HG02678 (cell line): ENCODE measurements around the gene ASB10.
A peak's percentile ranks its signal among the peaks of the same experiment; 100 is the strongest.

Experiments used
- ATAC-seq: cut with Tn5 transposase; IDR thresholded peaks from one replicate; pipeline ENCODE4 v1.9.1; 2021; ENCODE audit warnings: mild to moderate bottlenecking, moderate library complexity; ENCODE audit not compliant: unreplicated experiment

ASB10 gene

GRCh38 chr7:151186640-151187408 is at the start of gene ASB10:
ASB10 (minus strand) TSS chr7:151187250; CDS start chr7:151187130, 120 bp downstream.
- no peak for ATAC-seq

GRCh38 chr7:151236406-151236805 is 49.4 kb upstream of the ASB10 start:
- no peak for ATAC-seq

- no peak for ATAC-seq
These were observed 48.2 kb upstream of the ASB10 start for GRCh38 chr7:151235091-151235787.

GRCh38 chr7:151233804-151234203 is 46.8 kb upstream of the ASB10 start:
- no peak for ATAC-seq

- peak; percentile 29 for ATAC-seq
These were observed 46.1 kb upstream of the ASB10 start for GRCh38 chr7:151232917-151233701.

- peak; percentile 99 for ATAC-seq
These were observed 45.3 kb upstream of the ASB10 start, which contains the start of gene CHPF2 for GRCh38 chr7:151232091-151232916. CHPF2 (plus strand) TSS chr7:151232483; CDS start chr7:151234012, 1,529 bp downstream.

GRCh38 chr7:151231080-151231479 is 44.0 kb upstream of the ASB10 start:
- no peak for ATAC-seq

GRCh38 chr7:151229249-151229648 is 42.2 kb upstream of the ASB10 start:
- no peak for ATAC-seq

- ATAC-seq: no peak
These were observed 41.2 kb upstream of the ASB10 start for GRCh38 chr7:151228024-151228866.

GRCh38 chr7:151226875-151227782 is 40.1 kb upstream of the ASB10 start, which contains the start of gene ABCF2:
ABCF2 (minus strand) TSS chr7:151227205; CDS start chr7:151226458, 747 bp downstream.
- peak; percentile 100 for ATAC-seq

- peak; percentile 5 for ATAC-seq
These were observed 39.5 kb upstream of the ASB10 start for GRCh38 chr7:151226560-151226874.

GRCh38 chr7:151225948-151226510 is 39.0 kb upstream of the ASB10 start:
- ATAC-seq: no peak

- ATAC-seq: no peak
These were observed 36.7 kb upstream of the ASB10 start for GRCh38 chr7:151223728-151224127.

- no peak for ATAC-seq
These were observed 31.1 kb upstream of the ASB10 start for GRCh38 chr7:151218170-151218569.

GRCh38 chr7:151215396-151215795 is 28.3 kb upstream of the ASB10 start:
- no peak for ATAC-seq

- no peak for ATAC-seq
These were observed 26.8 kb upstream of the ASB10 start for GRCh38 chr7:151213826-151214225.

GRCh38 chr7:151212626-151213025 is 25.6 kb upstream of the ASB10 start:
- no peak for ATAC-seq

GRCh38 chr7:151211155-151211772 is 24.2 kb upstream of the ASB10 start:
- no peak for ATAC-seq
